ENCODE results near the gene PSMD13.
"Not testable (repeated sequence)": the region's sequence is repeated elsewhere in the genome, so short reads cannot be mapped to it uniquely, and the experiment has no call there.

PSMD13 gene

DNA sequence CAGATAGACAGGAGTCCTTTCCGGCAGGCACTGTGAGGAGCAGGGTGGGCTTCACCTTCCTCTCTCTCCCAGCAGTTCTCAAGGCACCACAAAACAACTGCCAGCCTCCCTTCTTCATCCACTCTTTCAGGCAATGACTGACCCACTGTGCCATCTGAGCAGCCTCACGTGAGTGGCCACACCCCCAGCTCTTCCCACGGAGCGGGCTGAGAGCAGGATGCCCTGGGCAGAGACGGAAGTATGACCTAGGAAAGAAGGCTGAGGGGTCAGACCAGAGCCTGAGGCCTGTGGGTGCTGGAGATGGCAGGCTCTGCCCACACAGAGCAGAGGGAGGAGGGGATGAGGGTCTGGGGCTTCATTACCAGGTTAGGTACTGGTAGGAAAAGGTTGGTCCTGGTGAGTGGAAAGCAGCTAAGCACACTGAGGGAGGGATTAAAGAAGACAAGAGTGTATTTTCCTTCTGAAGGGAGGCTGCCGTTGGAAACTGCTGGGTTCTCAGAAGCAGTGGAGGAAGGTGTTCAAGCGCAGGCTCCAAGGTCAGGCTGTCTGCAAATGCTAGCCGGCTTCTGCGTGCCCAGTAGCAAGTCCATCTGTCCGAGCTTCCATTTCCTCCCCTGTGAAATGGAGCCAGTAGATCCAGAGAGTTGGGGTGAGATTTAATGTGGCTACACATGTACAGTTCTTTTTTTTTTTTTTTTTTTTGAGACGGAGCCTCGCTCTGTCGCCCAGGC is 46.0 kb downstream of the PSMD13 start:
- TF ChIP-seq, protein P1, sequence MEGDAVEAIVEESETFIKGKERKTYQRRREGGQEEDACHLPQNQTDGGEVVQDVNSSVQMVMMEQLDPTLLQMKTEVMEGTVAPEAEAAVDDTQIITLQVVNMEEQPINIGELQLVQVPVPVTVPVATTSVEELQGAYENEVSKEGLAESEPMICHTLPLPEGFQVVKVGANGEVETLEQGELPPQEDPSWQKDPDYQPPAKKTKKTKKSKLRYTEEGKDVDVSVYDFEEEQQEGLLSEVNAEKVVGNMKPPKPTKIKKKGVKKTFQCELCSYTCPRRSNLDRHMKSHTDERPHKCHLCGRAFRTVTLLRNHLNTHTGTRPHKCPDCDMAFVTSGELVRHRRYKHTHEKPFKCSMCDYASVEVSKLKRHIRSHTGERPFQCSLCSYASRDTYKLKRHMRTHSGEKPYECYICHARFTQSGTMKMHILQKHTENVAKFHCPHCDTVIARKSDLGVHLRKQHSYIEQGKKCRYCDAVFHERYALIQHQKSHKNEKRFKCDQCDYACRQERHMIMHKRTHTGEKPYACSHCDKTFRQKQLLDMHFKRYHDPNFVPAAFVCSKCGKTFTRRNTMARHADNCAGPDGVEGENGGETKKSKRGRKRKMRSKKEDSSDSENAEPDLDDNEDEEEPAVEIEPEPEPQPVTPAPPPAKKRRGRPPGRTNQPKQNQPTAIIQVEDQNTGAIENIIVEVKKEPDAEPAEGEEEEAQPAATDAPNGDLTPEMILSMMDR (IDR thresholded peaks at IDR 0.05; ENCODE audit: low read depth, low read length, missing control alignments), result no peak
- H3K4me3 ChIP-seq (replicated peaks; ENCODE audit: low read depth, low read length), result no peak overlapping the region
- DNase-seq (ENCODE audit: extremely low read depth, low read depth), result no peak

DNA sequence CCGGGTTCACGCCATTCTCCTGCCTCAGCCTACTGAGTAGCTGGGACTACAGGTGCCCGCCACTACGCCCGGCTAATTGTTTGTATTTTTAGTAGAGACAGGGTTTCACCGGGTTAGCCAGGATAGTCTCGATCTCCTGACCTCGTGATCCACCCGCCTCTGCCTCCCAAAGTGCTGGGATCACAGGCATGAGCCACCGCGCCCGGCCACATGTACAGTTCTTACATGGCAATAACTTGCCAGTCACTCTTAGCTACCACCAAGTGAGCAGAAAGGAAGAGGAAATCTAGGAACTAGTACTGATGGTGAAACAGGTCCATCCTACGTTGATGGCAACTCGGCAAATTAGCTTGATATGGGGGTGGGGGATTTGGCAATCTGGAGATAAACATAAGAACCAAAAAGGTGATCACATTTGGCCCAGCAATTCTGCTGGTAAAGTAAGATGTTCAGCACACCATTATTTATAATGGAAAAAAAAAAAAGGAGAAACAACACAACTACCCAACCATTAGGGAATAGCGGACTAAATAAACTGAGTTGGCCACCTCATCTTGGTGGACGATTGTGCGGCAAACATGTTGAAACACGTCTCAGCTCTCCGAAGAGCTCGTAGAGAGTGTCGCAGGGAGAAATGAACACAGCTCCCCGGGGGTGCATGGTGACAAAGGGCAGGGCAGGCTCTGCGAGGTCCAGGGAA is 46.8 kb downstream of the PSMD13 start:
- TF ChIP-seq, protein P1 (IDR thresholded peaks at IDR 0.05; ENCODE audit: low read depth, low read length, missing control alignments), result no peak
- DNase-seq (ENCODE audit: extremely low read depth, low read depth), result no peak

DNA sequence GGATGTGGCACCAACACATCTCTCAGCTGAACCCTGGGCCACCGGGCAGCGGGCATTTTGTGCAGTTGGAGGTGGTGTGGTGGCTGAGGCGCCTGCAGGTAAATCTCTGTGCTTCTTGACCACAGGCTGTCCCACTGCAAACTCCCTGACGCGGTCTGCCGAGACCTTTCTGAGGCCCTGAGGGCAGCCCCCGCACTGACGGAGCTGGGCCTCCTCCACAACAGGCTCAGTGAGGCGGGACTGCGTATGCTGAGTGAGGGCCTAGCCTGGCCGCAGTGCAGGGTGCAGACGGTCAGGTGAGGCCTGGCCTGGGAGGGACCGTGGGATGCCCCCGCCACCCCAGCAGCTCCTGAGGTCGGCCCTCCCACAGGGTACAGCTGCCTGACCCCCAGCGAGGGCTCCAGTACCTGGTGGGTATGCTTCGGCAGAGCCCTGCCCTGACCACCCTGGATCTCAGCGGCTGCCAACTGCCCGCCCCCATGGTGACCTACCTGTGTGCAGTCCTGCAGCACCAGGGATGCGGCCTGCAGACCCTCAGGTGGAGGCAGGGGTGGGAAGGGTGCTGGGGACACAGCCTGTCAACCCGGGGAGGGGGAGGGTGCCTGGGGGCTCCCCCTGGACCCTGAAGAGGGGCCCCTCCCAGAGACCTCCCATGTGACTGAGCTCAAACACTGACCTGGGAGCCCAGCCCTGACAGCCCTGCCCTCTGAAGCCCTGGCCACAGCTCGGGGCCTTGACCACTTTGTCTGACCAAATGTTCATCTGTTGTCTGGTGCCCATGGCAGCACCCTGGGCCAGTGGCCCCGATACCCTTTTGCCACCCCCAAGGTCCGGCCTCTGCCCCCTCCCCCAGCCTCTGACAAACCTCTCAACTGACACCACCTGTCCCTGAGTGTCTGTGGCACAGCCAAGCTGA is 47.6 kb downstream of the PSMD13 start:
- DNase-seq (ENCODE audit: extremely low read depth, low read depth), result no peak
- no peak overlapping the region for H3K4me3 ChIP-seq (replicated peaks; ENCODE audit: low read depth, low read length)
- TF ChIP-seq, protein P1 (IDR thresholded peaks at IDR 0.05; ENCODE audit: low read depth, low read length, missing control alignments), result no peak

More for the DNA sequence above, 46.8 kb downstream of the PSMD13 start:
- no peak overlapping the region for H3K4me3 ChIP-seq (replicated peaks; ENCODE audit: low read depth, low read length)

GRCh38 chr11:285021-285893 is 48.5 kb downstream of the PSMD13 start:
- TF ChIP-seq, protein P1 (IDR thresholded peaks at IDR 0.05; ENCODE audit: low read depth, low read length, missing control alignments), result no peak
- no peak for DNase-seq (ENCODE audit: extremely low read depth, low read depth)
- no peak overlapping the region for H3K4me3 ChIP-seq (replicated peaks; ENCODE audit: low read depth, low read length)

DNA sequence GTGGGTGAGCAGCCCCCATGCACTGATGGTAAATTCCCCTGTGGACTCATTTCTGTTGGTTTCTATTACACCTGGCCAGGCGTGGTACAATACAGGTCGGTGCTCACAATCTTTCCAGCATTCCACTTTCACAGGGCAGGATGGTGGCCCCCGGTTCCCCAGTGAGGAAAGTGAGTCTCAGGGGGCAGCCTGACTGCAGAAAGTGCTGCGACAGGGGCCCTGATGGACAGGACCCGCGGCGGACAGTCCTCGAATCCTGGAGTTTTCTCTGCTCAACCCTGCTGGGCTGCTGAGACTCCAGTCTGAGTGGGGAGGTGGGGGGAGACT is 49.1 kb downstream of the PSMD13 start:
- H3K4me3 ChIP-seq (replicated peaks; ENCODE audit: low read depth, low read length), result no peak overlapping the region
- TF ChIP-seq, protein P1 (IDR thresholded peaks at IDR 0.05; ENCODE audit: low read depth, low read length, missing control alignments), result no peak
- no peak for DNase-seq (ENCODE audit: extremely low read depth, low read depth)

GRCh38 chr11:286977-287820 is 50.4 kb downstream of the PSMD13 start:
- DNase-seq (ENCODE audit: extremely low read depth, low read depth); H3K4me3 ChIP-seq (replicated peaks; ENCODE audit: low read depth, low read length): not testable (repeated sequence)

Measured in HFF-Myc (cell line).